ENCODE results near the gene NOD2. TPM values are rescaled to one million over a fixed set of nuclear protein-coding genes. Genes with fewer than 3 reads are reported as not detected.

The NOD2 gene
- 0.18 TPM in 1 of 2 replicates, not detected in the other for total RNA-seq
- polyA plus RNA-seq: 0.05 TPM in 1 of 2 replicates, not detected in the other

- H3K27ac ChIP-seq: no peak within 1 kb of the TSS
- DNase-seq (ENCODE audit: low read depth in 1 of 2, low spot score in 1 of 2): peak; percentile 29 to 32
- H3K4me1 ChIP-seq (ENCODE audit: low read depth): no peaks in the 10 kb centered on the region
- no peak for TF ChIP-seq CTCF (IDR thresholded peaks at IDR 0.05; ENCODE audit: low read depth, low read length)
- H3K27me3 ChIP-seq: peaks cover 40% of the 10 kb centered on the region
- H3K36me3 ChIP-seq: no peaks in the 10 kb centered on the region
- peak within 1 kb of the TSS; percentile 10 for H3K4me3 ChIP-seq
- no peaks in the 10 kb centered on the region for H3K9me3 ChIP-seq (ENCODE audit: low read depth)
Observed at GRCh38 chr16:50692999-50693781, at the start of gene NOD2. Gene NOD2 (plus strand): TSS chr16:50693606. CDS start chr16:50699496, 5,890 bp downstream.

DNA sequence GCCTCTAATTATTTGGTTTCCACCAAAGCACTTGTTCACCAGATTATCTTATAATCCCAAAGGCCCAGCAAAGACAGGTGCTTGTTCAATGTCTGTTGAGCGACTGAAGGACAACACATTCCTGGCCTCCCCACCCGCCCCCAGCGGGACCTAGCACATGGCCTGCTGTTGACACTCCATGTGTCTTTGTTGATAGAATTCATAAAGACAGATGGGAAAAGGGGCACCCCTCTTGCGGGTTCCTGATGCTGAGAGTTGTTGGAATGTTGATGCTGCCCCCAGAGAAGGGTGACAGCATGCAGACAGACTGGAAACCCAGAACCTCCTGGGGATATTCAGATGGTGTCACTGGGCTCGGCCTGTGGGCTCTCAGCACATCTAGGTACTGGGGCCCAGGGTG lies 49.2 kb upstream of the NOD2 start:
- Histone ChIP-seq H3K27ac (no peak overlapping the region), H3K27me3 (peaks cover 4% of the 10 kb centered on the region), H3K4me1 (ENCODE audit: low read depth) (no peaks in the 10 kb centered on the region), H3K4me3 (no peak overlapping the region), H3K36me3 (no peaks in the 10 kb centered on the region), H3K9me3 (ENCODE audit: low read depth) (no peaks in the 10 kb centered on the region)
- no peak for TF ChIP-seq CTCF (IDR thresholded peaks at IDR 0.05; ENCODE audit: low read depth, low read length)
- DNase-seq (ENCODE audit: low read depth in 1 of 2, low spot score in 1 of 2): no peak

- Histone ChIP-seq H3K36me3 (no peaks in the 10 kb centered on the region), H3K9me3 (ENCODE audit: low read depth) (no peaks in the 10 kb centered on the region), H3K4me3 (no peak overlapping the region), H3K27ac (no peak overlapping the region), H3K27me3 (peaks cover 4% of the 10 kb centered on the region), H3K4me1 (ENCODE audit: low read depth) (no peaks in the 10 kb centered on the region)
- peak; percentile 44 for TF ChIP-seq CTCF (IDR thresholded peaks at IDR 0.05; ENCODE audit: low read depth, low read length)
- DNase-seq (ENCODE audit: low read depth in 1 of 2, low spot score in 1 of 2): peak; percentile 17 to 60
Observed at GRCh38 chr16:50644729-50645128, 48.7 kb upstream of the NOD2 start.

DNA sequence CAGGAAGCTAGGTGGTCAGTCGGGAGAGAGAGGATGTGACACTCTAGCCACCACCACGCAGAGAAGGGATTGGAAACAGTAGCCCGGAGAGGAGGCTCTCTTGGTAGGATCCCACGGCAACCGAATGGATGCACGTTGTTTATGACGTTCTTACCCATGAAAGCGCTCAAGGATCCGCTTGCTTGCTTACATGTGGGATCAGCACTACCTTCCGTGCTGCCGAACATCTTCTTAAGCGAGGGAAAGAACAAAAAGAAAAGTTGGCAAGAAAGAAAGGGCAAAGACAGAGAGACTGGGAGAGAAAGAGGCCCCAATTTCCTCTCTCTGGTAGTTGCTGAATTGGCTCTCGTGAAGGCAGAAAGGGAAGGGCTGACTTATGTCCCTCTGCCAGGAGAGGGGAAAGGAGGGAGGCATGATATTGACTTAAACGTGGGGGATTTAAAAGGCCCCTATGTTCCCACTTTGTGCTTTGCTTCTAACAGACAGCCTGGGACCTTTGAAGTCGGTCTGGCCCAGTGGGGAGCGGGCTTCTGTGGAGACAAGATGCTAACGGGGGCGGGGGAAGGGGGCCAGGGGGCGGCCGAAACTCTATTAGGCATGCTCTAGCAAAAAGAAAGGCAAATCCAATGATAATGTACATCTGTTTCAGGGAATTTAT lies 47.7 kb upstream of the NOD2 start:
- no peak overlapping the region for H3K4me3 ChIP-seq
- DNase-seq (ENCODE audit: low read depth in 1 of 2, low spot score in 1 of 2): no peak
- H3K36me3 ChIP-seq: no peaks in the 10 kb centered on the region
- H3K27me3 ChIP-seq: peaks cover 4% of the 10 kb centered on the region
- no peaks in the 10 kb centered on the region for H3K4me1 ChIP-seq (ENCODE audit: low read depth)
- no peak for TF ChIP-seq CTCF (IDR thresholded peaks at IDR 0.05; ENCODE audit: low read depth, low read length)
- H3K27ac ChIP-seq: no peak overlapping the region
- no peaks in the 10 kb centered on the region for H3K9me3 ChIP-seq (ENCODE audit: low read depth)

GRCh38 chr16:50646345-50646744 lies 47.1 kb upstream of the NOD2 start:
- Histone ChIP-seq H3K36me3 (no peaks in the 10 kb centered on the region), H3K4me1 (ENCODE audit: low read depth) (no peaks in the 10 kb centered on the region), H3K27me3 (peaks cover 4% of the 10 kb centered on the region), H3K27ac (no peak overlapping the region), H3K9me3 (ENCODE audit: low read depth) (no peaks in the 10 kb centered on the region), H3K4me3 (no peak overlapping the region)
- no peak for DNase-seq (ENCODE audit: low read depth in 1 of 2, low spot score in 1 of 2)
- no peak for TF ChIP-seq CTCF (IDR thresholded peaks at IDR 0.05; ENCODE audit: low read depth, low read length)
